Stimulated activated CD8-positive, alpha-beta memory T cell treated with anti-CD3 and anti-CD28 coated beads, Interleukin-7, amount 100 ng/mL, for 4 hours (primary cell): ENCODE data around the gene OVCA2.
A peak's percentile ranks its signal among the peaks of the same experiment; 100 is the strongest.

ENCODE experiments used
- DNase-seq, 2 donors: peaks; one replicate each; pipeline ENCODE4 v3.0.0-alpha.2; 2020; ENCODE audit warnings: low read depth in 2 of 2

OVCA2 gene

GRCh38 chr17:2013994-2014317 lies 27.9 kb upstream of the OVCA2 start:
- DNase-seq = no peak

GRCh38 chr17:2015314-2015713 lies 26.5 kb upstream of the OVCA2 start:
- no peak for DNase-seq

DNA sequence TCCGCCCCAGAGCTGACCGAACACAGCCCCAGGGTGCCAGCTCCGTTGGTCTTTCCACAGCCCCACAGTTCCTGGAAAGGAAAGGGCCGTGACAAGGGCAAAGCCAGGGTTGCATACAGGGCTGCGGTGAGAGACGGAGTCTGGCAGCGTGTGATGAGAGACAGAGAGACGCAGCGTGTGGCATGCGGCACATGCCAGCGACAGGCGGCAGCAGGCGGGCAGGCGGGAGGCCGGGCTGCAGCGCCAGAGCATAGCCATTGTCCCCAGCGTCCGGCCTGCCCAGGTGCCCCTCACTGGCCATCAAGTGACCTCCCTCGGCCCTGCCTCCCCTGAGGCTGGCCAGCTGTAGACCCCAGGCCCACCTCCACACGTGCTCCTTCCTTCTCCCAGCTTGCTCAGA lies 25.3 kb upstream of the OVCA2 start:
- no peak for DNase-seq

- no peak for DNase-seq
Measured at GRCh38 chr17:2017274-2017941, 24.4 kb upstream of the OVCA2 start.

DNA sequence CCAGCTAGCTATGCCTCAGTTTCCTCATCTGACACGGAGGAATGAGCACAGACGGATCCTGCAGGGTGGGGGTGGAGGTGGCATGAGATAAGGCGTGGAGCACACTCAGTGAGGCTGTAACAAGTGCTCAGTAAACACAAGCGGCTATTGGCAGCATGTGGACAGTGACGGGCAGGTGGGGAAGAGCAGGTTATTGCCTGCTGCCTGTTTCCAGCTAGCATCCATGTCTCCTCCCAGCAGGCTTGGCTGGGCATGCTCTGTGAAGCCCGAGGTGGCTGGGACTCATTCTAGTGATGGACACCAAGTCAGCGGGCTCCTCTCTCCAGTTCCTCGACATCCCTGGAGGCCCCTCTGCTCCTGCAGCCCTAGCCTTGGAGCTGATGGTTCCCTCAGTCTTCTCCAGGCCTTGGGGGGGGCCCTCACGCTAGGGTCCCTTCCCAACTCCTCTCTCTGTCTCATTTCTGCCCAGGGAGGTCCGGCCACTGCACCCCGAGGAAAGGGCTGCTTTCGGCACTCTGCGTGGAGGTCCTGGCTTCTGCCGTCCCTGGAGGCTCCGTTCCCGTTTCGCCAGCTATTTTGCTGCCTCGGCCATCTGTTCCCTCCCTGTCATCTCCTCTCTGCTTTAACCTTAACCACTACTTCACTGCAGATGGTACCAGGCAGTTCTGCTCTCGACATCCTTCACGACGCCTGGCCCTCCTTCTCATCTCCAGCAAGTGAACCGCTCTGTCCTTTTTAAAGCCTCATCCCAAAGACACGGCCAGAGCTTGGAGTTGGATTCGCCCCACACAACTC lies 22.9 kb upstream of the OVCA2 start:
- no peak for DNase-seq

- DNase-seq = no peak
Measured at GRCh38 chr17:2019723-2020122, 22.1 kb upstream of the OVCA2 start.

DNA sequence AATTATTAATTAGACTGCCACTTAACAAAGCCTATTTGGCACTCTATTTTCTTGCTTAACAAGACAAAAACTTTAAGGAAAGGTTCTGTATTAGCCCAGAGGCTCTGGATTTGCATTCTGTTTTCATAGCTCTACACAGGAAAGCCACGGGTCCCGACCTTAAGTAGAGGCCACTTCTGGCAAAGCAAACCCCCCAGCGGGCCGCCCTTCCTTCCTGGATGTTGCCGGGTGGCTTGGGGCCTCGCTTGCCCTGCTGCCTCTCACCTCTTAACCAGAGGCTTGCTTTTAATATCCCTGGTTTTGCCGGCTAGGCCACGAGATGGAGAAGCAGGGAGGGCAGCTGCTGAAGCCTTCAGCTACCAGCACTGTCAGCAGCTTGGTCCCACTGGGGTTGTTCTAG lies 21.1 kb upstream of the OVCA2 start:
- DNase-seq = no peak

DNA sequence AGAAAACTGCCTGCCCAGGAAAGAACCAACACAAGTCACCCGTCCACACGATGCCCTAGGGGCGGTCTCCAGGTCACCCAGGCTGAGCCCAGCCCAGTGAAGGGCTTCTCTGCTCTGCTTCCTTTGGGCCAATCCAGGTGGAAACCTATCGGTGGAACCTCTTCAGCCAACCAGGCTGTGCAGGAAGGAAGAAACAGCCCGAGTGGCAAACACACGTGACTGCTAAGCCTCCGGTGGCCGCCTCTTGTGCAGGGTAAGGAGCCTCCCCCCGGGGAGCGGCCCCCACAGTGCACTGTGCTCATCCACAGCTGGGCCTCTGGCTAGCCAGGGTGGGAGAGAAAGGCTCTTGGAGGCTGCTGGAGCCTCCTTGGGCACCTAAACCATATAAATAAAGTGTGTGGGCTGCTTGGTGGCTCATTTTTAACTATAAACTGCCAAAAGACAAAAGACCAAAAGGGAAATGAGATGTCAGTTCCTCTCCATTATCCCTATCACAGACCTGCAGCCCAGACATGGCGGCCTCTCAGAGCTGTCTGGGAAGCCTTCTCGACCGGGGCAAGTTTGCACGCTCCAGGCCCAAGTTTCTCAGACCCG lies 19.1 kb upstream of the OVCA2 start:
- no peak for DNase-seq

- no peak for DNase-seq
Measured at GRCh38 chr17:2023256-2023655, 18.6 kb upstream of the OVCA2 start.

DNA sequence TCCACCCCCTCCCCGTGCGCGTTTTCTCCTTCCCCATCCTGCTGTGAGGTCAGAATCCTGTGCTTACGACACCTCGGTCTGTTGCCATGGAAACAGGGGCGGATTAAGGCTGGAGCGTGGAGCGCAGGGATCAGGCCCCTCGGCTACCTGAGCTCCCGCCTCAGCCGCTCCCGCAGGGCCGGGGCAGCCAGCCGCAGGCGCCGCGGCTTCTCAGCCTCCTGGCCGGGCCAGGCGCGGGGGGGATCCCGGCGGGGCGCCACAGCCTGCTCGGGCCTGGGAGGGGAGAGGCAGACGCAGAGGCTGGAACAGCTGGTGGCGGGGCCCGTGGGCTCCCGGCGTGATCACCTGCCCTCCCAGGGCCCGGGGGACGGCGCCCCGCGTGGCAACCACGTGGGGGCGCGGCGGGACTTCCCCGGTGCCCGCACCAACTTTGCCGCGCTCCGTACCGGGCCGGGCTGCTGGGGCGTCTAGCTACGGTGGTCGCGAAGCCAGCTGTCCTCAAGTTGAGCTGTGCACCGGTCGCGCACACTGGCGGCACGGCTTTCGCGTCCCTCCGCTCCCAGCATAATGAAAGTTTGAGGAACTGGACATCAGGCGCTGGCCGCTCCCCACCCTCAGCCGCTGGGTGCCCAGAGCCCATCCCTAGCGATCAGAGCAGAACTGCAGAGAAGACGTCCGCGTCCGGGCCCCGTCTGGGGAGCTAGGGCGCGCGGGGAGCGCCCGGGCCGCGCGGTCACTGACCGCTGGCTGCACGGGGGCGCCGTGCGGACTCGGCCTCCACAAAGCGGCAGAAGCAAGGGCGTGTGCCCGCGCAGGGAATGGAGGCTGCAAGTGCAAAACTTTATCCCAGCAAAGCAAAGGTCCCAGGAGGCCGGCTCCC lies 17.9 kb upstream of the OVCA2 start:
- DNase-seq = peak in 1 of 2 donors; percentile 29

- DNase-seq = no peak
Measured at GRCh38 chr17:2024572-2025219, 17.1 kb upstream of the OVCA2 start.

DNA sequence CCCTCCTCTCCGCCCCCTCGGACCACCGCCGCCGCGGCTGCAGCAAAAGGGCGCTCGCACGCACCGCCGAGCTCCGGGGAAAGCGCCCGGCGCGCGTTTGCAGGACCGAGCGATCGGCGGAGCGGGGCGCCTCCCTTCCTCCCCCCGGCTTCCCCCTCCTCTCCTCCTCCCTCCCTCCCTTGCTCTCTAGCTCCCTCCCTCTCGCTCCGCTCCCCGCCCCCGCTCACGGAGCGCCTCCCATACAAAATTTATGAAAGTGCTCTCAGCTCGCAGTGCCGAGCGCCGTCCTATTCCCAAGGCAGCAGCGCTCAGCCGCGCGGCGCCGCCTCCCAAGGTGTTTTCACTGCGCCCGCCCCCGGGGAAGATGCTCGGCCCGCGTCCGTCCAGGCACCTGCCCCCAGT lies 16.6 kb upstream of the OVCA2 start, which contains the start of gene RTN4RL1:
RTN4RL1 (minus strand) TSS at position 115 of the 402 bp plus-strand sequence. CDS start 469 bp downstream, outside the sequence.
- DNase-seq = peak; percentile 63 to 70

- no peak for DNase-seq
Measured at GRCh38 chr17:2025622-2026309, 16.1 kb upstream of the OVCA2 start.

- DNase-seq = no peak
Measured at GRCh38 chr17:2027528-2028233, 14.1 kb upstream of the OVCA2 start.

DNA sequence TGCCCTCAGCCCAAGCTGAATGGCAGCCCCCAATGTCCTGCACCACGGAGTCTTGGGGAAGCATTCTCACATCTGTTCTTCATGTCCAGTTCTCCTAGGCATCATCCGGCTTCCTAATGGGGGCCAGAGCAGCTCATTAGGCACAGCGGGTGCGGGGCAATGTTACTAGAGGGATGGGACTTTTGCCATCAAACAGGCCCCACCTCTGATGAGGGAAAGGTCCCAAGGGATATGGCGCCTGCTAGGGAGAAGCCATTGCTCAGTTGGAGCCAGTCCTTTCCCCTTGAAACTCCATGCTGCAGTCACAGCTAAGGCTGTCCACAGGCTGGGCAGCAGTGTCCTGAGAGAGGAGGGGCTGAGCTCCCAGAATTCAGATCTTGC lies 13.6 kb upstream of the OVCA2 start:
- no peak for DNase-seq

- no peak for DNase-seq
Measured at GRCh38 chr17:2028737-2029136, 13.1 kb upstream of the OVCA2 start.

- DNase-seq = peak; percentile 73 to 79
Measured at GRCh38 chr17:2029911-2030778, 11.7 kb upstream of the OVCA2 start, which contains the start of gene DPH1. DPH1 (plus strand) TSS chr17:2030153; CDS start chr17:2030170, 17 bp downstream.

- peak in 1 of 2 donors; percentile 30 for DNase-seq
Measured at GRCh38 chr17:2030779-2031163, 11.1 kb upstream of the OVCA2 start.

DNA sequence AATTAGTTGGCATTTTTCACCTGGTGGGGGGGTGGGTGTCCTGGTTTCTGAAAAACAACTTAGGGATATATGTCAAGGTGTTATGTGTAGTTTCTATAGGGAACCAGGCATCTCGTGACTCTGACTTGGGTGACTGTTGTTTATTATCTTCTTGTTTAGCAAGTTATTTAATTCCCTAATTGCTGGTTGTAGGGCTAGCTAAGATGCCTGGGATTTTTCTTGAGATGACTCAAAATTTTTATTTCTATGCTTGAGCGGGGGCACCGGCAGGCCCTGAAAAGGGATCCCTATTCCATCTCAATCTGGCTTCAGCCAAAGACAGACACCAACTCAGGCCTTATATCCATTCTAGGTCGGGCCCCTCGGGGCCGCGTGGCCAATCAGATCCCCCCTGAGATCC lies 8.7 kb upstream of the OVCA2 start:
- DNase-seq = no peak
